K562 (cell line): Measurements from ENCODE around the gene SLC22A1. TPM values are rescaled to one million over a fixed set of nuclear protein-coding genes. Genes with fewer than 3 reads are reported as not detected.

Experiments
- CBX8 ChIP-seq: fragments of 200-600 bp; sonication (generic); IDR thresholded peaks from 2 replicates; pipeline ENCODE4 v1.6.1; 2012; ENCODE audit warnings: borderline replicate concordance, mixed run types, low read depth, mild to moderate bottlenecking, moderate library complexity, mixed read lengths, low read length, control low read depth, inconsistent platforms; ENCODE audit not compliant: poor library complexity, severe bottlenecking; ENCODE audit errors: extremely low read depth
- CEBPG ChIP-seq, 3 experiments: fragments of 200-800 bp in 1 of 3; sonication (Bioruptor generic) in 1 of 3; sonication (generic) in 1 of 3; formaldehyde crosslinking in 1 of 3; IDR thresholded peaks in 2 of 3; conservative IDR thresholded peaks in 1 of 3; 2 replicates each; pipeline versions ENCODE4 v1.6.1 to v1.8.0; 2016 to 2022; ENCODE audit warnings: missing compliant biosample characterization in 2 of 3, missing genetic modification characterization in 2 of 3, mild to moderate bottlenecking in 1 of 3, missing genetic modification reagents in 1 of 3
- DACH1 ChIP-seq: fragments of 450-650 bp; IDR thresholded peaks from 2 replicates; pipeline ENCODE4 v1.6.1; 2018; ENCODE audit not compliant: partially characterized antibody
- HNRNPUL1 ChIP-seq: fragments of 200-400 bp; formaldehyde crosslinking; IDR thresholded peaks from 2 replicates; pipeline ENCODE4 v1.6.1; 2017; ENCODE audit warnings: low read length
- KLF16 ChIP-seq: IDR thresholded peaks from 2 replicates; pipeline ENCODE4 v1.6.1; 2016; ENCODE audit warnings: antibody characterized with exemption
- NCOA4 ChIP-seq: fragments of 450-650 bp; IDR thresholded peaks from 2 replicates; pipeline ENCODE4 v1.6.1; 2018; ENCODE audit warnings: mild to moderate bottlenecking; ENCODE audit not compliant: partially characterized antibody
- NEUROD1 ChIP-seq: fragments of 150-350 bp; IDR thresholded peaks from 2 replicates; pipeline ENCODE4 v1.6.1; 2014; ENCODE audit warnings: borderline replicate concordance, low read length, low read depth; ENCODE audit not compliant: partially characterized antibody
- NR2C1 ChIP-seq, 2 experiments: fragments of 450-650 bp; IDR thresholded peaks; 2 replicates each; pipeline ENCODE4 v1.6.1; 2017; ENCODE audit warnings: mild to moderate bottlenecking in 2 of 2, antibody characterized with exemption in 1 of 2, inconsistent platforms in 1 of 2, missing compliant biosample characterization in 1 of 2, missing genetic modification characterization in 1 of 2
- NRF1 ChIP-seq, 2 experiments: fragments of 450-650 bp; IDR thresholded peaks in 1 of 2; conservative IDR thresholded peaks in 1 of 2; 2 replicates each; pipeline ENCODE4 v1.6.1; 2014; ENCODE audit warnings: mild to moderate bottlenecking in 2 of 2
- PHTF2 ChIP-seq: fragments of 250-450 bp; sonication (Bioruptor Pico); IDR thresholded peaks from 2 replicates; pipeline ENCODE4 v1.5.0; 2021; ENCODE audit warnings: mild to moderate bottlenecking
- RBBP5 ChIP-seq: fragments of 200-600 bp; sonication (generic); IDR thresholded peaks from 2 replicates; pipeline ENCODE4 v1.6.1; 2012; ENCODE audit warnings: borderline replicate concordance, mild to moderate bottlenecking, low read length, control low read depth, inconsistent platforms; ENCODE audit not compliant: insufficient read depth, poor library complexity, severe bottlenecking
- TEAD4 ChIP-seq, 2 experiments: sonication (generic) in 1 of 2; formaldehyde crosslinking in 1 of 2; IDR thresholded peaks; 2 replicates each; pipeline versions ENCODE4 v1.6.1 to v1.8.0; 2012 to 2022; ENCODE audit warnings: borderline replicate concordance in 1 of 2, inconsistent platforms in 1 of 2, low read length in 1 of 2, mild to moderate bottlenecking in 1 of 2, missing genetic modification reagents in 1 of 2
- ZNF12 ChIP-seq: sonication (generic); formaldehyde crosslinking; IDR thresholded peaks from 2 replicates; pipeline ENCODE4 v1.4.0; 2020; ENCODE audit warnings: mild to moderate bottlenecking, missing genetic modification reagents
- ZSCAN29 ChIP-seq: fragments of 450-650 bp; IDR thresholded peaks from 2 replicates; pipeline ENCODE4 v1.6.1; 2017
- polyA plus RNA-seq, 8 experiments: library from polyadenylated mRNA; depleted of rRNA in 4 of 8; stranded (reverse) in 5 of 8; unstranded in 3 of 8; fragments of >200 nt; fragmentation: Nextera tagmentation in 2 of 8; fragmentation: Illumina TruSeq in 1 of 8; extraction: Ambion mirVana in 2 of 8; extraction: Trizol in 1 of 8; gene quantifications; 2 replicates each; pipeline versions ENCODE4 v1.2.1 to v1.2.3, GENCODE V29; 2011 to 2014; ENCODE audit warnings: inconsistent platforms in 1 of 8, missing spikeins in 1 of 8
- total RNA-seq, 7 experiments: library from RNA; depleted of rRNA in 6 of 7; stranded (reverse); fragments of >200 nt in 6 of 7; fragmentation: Illumina TruSeq in 2 of 7; extraction: Trizol in 2 of 7; gene quantifications; 2 replicates each; pipeline versions ENCODE4 v1.2.1 to v1.2.3, GENCODE V29; 2011 to 2021; ENCODE audit warnings: low replicate concordance in 1 of 7
- TF ChIP-seq, protein P1 (sequence below): sonication (generic); formaldehyde crosslinking; IDR thresholded peaks from 2 replicates; pipeline ENCODE4 v1.8.1; 2023; ENCODE audit warnings: missing genetic modification reagents, mild to moderate bottlenecking, borderline replicate concordance

The SLC22A1 gene
- total and polyA plus RNA-seq, 9 of the 15 experiments (the other 6 are each of a cell fraction or from before 2014, with no cell fraction given) = 0.11 to 0.60 (median 0.26) TPM; not detected in 4

GRCh38 chr6:160146454-160147145, 25.0 kb downstream of the SLC22A1 start (continued):
- TF ChIP-seq, protein P1, sequence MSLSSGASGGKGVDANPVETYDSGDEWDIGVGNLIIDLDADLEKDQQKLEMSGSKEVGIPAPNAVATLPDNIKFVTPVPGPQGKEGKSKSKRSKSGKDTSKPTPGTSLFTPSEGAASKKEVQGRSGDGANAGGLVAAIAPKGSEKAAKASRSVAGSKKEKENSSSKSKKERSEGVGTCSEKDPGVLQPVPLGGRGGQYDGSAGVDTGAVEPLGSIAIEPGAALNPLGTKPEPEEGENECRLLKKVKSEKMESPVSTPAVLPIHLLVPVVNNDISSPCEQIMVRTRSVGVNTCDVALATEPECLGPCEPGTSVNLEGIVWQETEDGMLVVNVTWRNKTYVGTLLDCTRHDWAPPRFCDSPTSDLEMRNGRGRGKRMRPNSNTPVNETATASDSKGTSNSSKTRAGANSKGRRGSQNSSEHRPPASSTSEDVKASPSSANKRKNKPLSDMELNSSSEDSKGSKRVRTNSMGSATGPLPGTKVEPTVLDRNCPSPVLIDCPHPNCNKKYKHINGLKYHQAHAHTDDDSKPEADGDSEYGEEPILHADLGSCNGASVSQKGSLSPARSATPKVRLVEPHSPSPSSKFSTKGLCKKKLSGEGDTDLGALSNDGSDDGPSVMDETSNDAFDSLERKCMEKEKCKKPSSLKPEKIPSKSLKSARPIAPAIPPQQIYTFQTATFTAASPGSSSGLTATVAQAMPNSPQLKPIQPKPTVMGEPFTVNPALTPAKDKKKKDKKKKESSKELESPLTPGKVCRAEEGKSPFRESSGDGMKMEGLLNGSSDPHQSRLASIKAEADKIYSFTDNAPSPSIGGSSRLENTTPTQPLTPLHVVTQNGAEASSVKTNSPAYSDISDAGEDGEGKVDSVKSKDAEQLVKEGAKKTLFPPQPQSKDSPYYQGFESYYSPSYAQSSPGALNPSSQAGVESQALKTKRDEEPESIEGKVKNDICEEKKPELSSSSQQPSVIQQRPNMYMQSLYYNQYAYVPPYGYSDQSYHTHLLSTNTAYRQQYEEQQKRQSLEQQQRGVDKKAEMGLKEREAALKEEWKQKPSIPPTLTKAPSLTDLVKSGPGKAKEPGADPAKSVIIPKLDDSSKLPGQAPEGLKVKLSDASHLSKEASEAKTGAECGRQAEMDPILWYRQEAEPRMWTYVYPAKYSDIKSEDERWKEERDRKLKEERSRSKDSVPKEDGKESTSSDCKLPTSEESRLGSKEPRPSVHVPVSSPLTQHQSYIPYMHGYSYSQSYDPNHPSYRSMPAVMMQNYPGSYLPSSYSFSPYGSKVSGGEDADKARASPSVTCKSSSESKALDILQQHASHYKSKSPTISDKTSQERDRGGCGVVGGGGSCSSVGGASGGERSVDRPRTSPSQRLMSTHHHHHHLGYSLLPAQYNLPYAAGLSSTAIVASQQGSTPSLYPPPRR (CRISPR knock-in tag) = no peak
- no peak for TF ChIP-seq RBBP5
- peak; percentile 17; the same call in 1 of the 2 replicates for TF ChIP-seq TEAD4 (IDR thresholded peaks at IDR 0.05; ENCODE audit: low read length)
- no peak for TF ChIP-seq TEAD4 (CRISPR knock-in tag; IDR thresholded peaks at IDR 0.05; ENCODE audit: borderline replicate concordance)
- no peak for TF ChIP-seq ZSCAN29
- TF ChIP-seq CEBPG (CRISPR knock-in tag; IDR thresholded peaks at IDR 0.05) = no peak
- TF ChIP-seq CEBPG (tag; conservative IDR thresholded peaks at IDR 0.05 in 1 of 2, IDR thresholded peaks at IDR 0.05 in 1 of 2) = peak in 1 of 2 experiments; percentile 79; a peak in 2 of 4 replicates
- TF ChIP-seq NRF1 (conservative IDR thresholded peaks at IDR 0.05 in 1 of 2, IDR thresholded peaks at IDR 0.05 in 1 of 2) = peak; percentile 88 to 89
- TF ChIP-seq NR2C1 (IDR thresholded peaks at IDR 0.05) = no peak
- TF ChIP-seq NR2C1 (tag; IDR thresholded peaks at IDR 0.05) = no peak
- no peak for TF ChIP-seq DACH1
- TF ChIP-seq NEUROD1 = no peak
- no peak for TF ChIP-seq CBX8
- TF ChIP-seq KLF16 = no peak
- TF ChIP-seq HNRNPUL1 = no peak
- TF ChIP-seq PHTF2 (CRISPR knock-in tag) = no peak
- no peak for TF ChIP-seq NCOA4
- no peak for TF ChIP-seq ZNF12 (CRISPR knock-in tag)
